NCI-H774 (cell line): ENCODE results near the gene PPP1CA.
"Not testable (repeated sequence)": the region's sequence is repeated elsewhere in the genome, so short reads cannot be mapped to it uniquely, and the experiment has no call there.

Experiments used
- DNase-seq: peaks from one replicate; lab custom pipeline; 2025; lab: John Stamatoyannopoulos, UW

The PPP1CA gene

DNA sequence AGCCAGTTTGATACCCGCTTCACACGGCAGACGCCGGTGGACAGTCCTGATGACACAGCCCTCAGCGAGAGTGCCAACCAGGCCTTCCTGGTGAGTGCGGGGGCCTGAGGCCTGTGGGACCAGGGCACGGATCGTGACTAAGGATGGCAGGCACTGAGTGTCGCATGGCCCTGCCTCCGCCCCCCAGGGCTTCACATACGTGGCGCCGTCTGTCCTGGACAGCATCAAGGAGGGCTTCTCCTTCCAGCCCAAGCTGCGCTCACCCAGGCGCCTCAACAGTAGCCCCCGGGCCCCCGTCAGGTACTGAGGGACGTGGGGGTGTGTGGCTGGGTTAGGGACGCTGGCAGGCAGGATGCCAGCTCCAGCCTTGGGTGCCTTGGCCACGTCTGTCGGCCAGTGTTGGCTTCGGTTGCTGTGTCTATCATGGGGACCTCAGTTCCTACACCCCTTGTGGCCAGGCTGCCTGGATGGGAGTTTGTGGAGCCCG is 32.8 kb upstream of the PPP1CA start:
- no peak for DNase-seq

DNA sequence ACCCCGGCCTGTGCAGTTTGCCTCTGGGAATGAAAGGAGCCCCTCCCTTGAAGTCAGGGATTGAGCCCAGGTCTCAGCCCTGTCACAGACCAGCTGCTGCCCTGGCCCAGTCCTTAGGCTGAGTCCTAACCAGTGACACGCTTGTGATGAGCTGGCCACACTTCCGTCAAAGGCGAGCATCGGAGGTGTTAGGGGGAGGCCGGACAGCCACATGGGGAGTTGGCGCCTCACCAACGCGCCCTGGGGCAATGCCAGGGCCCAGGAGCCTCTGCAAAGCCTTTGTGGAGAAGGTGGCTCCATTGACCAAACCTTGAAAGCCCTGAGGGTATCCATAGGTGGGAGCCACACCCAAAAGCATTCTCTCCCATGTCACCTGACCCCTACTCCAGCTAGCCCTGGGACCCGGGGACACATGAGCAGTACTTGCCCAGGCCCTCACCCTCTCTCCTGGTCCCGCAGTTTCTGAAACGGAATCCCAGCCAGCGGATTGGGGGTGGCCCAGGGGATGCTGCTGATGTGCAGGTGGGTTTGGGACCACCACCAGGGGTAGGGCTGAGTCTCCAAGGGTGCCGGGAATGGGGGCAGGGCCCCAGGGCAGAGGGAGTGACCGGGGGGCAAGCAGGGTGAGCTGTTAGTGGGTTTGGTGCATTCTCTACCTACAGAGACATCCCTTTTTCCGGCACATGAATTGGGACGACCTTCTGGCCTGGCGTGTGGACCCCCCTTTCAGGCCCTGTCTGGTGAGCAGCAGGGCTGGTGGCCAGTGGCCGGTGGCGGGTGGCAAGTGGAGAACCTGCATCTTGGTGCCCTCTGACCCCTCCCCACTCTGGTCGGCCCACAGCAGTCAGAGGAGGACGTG is 32.1 kb upstream of the PPP1CA start:
- no peak for DNase-seq

DNA sequence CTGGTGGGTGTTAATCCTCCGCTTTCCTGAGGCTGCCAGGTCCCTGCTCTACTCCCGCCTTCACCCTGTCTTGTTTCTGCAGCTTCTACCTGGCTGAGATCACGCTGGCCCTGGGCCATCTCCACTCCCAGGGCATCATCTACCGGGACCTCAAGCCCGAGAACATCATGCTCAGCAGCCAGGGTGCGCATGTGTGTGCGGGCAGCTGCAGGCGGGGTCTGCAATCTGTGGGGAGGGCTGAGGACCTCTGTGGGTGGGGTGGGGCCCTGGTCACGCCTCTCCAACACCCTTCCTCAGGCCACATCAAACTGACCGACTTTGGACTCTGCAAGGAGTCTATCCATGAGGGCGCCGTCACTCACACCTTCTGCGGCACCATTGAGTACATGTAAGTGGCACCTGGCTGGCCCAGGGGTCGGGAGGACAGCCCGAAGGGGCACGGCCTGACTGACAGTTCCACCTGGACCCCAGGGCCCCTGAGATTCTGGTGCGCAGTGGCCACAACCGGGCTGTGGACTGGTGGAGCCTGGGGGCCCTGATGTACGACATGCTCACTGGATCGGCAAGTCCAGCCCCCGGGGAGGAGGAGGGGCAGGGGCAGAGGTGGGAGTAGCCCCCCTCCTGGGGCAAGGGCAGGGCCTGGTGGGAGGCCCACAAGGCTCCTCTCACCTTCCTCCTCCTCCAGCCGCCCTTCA is 31.1 kb upstream of the PPP1CA start:
- DNase-seq, result no peak

DNA sequence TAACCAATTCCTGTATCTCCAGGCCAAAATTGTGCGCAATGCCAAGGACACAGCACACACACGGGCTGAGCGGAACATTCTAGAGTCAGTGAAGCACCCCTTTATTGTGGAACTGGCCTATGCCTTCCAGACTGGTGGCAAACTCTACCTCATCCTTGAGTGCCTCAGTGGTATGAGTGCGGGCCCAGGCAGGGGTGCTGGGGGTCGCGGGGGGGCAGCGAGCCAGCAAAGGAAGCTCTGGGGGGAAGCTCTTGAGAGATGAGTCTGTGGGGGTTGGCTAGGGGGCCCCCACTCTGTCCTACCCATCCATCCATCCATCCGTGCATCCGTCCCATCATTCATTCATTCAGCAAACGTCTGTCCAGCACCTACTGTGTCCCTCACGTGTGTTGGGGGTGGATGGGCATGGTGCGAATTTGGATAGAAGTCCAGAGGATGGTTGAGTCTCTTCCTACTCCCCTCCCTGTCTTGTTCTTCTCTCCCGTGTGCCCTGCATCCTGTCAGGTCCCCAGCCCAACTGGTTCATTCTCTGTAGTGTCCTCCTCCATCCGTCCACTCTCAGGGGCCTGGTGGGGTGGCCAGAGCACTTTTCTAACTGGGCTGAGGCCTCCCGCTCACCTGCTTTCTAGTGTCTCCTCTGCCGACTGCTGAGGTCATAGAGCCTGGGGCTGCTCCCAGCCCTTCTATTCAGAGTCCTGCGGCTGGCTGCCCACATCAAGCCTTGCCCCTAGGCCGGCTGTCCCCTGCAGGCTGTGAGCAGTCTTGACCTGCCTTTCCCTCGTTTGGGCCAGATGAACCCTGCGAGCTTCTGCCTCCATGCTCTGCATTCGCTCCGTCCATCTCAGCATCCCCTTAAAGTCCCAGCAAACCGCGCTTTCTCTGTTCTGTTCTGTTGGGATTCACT is 29.9 kb upstream of the PPP1CA start:
- DNase-seq, result no peak

DNA sequence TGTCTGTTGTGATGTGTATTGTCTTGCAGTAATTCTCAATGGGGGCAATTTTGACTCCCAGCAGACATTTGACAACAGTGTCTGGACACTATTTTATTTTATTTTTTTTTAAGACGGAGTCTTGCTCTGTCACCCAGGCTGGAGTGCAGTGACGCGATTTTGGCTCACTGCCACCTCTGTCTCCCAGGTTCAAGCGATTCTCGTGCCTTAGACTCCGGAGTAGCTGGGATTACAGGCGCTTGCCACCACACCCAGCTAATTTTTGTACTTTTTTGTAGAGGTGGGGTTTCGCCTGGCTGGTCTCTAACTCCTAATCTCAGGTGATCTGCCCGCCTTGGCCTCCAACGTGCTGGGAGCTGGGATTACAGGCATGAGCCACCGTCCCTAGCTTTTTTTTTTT is 28.1 kb upstream of the PPP1CA start:
- no peak for DNase-seq

DNA sequence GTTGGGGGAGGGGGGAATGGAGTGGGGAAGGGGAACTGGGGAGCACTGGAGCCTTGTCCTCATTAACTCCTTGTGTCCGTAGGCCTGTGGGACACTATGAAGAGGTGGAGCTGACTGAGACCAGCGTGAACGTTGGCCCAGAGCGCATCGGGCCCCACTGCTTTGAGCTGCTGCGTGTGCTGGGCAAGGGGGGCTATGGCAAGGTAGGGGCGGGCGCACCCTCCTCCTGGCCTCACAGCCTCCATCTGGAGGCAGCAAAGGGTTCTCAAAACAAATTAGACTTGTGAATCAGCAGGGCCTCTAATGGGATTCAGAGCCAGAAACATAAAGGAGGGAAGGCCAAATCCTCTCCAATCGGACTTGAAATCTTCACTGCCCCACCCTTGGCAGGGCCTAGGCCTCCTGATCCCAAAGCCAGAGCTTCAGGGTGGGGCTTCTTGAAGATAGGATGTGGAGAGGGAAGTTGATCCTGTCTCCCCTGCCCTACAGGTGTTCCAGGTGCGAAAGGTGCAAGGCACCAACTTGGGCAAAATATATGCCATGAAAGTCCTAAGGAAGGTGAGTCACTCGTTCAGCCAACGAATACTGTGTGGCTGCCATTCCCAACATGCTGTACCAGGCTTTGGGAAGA is 27.5 kb upstream of the PPP1CA start:
- no peak for DNase-seq

DNA sequence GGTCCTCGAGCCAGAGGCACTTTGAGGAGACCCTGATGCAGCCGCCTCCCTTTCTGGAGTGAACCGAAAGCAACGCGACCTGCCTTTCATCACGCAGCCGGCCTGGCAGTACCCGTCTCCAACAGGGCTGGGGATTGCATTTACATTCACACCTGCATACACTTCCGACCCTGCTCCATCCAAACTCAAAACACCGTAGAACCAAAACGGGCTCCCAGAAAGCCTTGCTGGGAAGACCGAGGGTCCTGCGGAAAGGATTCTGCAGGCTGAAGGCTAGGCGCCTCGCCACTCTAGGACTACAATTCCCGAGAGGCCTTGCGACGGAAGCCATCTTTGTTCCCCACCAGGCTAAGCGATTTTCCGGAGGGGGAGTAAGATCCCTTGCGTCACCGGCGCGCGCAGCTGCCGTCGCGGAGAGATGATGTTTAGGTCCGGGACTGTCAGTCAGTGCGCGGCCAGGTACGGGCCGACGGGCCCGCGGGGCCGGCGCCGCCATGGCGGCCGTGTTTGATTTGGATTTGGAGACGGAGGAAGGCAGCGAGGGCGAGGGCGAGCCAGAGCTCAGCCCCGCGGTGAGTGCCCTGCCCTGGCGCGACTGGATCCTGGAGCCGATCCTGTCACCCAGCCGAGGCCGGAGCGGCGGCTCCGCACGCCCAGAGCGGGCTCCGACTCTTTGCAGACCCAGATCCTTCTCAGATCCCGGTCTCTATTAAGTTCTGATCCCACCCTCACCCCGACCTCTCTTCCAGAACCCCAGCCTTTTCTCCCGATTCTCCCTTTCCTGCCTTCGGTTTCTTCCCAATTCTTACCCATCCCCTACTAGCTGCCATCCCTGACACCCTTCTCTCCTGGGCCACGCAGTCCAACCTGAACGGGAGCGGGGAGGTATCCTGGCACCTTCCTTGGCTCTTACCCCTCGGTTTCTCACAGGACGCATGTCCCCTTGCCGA is 26.7 kb upstream of the PPP1CA start, which contains the start of gene RPS6KB2:
Gene RPS6KB2 (plus strand): TSS at position 443 of the 950 bp plus-strand sequence. CDS start 52 bp downstream, at position 495.
- DNase-seq, result peak; percentile 98

DNA sequence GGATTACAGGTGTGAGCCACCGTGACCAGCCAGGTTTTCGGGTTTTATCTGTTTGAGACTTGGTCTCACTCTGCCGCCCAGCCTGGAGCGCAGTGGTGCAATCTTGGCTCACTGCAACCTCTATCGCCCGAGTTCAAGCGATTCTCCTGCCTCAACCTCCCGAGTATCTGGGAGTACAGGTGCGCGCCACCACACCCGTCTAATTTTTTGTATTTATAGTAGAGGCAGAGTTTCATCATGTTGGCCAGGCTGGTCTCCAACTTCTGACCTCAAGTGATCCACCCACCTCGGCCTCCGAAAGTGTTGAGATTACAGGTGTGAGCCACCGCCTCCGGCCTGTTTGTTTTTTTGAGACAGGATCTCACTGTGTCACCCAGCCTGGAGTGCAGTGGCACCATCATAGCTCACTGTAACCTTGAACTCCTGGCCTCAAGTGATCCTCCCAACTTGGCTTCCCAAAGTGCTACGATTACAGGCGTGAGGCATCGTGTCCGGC is 25.8 kb upstream of the PPP1CA start:
- DNase-seq, result not testable (repeated sequence)

DNA sequence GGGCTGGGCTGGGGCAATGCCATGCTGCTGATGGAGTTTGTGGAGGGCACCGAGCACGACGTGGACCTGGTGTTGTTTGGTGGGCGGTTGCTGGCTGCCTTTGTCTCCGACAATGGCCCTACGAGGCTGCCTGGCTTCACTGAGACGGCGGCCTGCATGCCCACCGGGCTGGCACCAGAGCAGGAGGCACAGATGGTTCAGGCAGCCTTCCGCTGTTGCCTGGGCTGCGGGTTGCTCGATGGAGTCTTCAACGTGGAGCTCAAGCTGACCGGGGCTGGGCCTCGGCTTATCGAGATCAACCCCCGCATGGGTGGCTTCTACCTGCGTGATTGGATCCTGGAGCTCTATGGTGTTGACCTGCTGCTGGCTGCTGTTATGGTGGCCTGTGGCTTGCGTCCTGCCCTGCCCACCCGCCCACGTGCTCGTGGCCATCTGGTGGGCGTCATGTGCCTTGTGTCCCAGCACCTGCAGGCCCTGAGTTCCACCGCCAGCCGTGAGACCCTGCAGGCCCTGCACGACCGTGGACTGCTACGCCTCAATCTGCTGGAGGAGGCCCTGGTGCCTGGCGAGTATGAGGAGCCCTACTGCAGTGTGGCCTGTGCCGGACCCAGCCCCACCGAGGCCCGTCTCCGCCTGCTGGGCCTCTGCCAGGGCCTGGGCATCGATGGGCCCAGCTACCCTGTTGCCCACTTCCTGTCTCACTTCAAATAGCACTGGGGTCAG is 22.4 kb upstream of the PPP1CA start:
- no peak for DNase-seq

DNA sequence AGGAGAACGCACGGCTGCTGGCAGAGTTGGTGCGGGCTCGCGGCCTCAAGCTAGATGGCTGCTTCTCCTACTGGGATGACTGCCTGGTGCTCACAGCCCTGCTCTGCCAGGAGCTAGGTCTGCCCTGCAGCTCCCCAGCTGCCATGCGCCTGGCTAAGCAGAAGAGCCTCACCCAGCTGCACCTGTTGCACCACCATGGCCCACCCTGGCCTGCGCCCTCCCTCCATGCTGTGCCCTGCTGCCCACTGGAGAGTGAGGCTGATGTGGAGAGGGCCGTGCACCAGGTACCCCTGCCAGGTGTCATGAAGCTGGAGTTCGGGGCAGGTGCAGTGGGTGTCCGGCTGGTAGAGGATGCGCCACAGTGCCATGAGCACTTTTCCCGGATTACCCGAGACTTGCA is 21.8 kb upstream of the PPP1CA start:
- no peak for DNase-seq

DNA sequence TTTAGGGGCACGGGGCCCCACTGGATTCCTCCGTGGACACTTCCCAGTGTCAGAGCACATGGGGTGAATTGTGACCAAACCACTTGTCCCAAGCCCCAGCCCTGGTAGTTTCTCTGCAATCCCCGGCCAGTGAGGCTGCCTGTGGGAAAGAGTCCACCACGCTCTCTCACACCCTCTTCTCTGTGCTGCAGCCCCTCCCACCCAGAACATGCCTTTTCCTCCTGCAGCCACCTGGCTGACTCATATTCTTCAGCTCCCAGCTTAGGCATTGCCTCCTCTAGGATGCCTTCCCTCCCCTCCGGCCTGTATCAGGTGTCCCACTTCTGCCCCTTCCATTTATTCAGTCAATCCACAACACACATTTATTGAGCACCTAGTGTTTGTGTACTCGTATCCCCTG is 21.2 kb upstream of the PPP1CA start:
- DNase-seq, result no peak

DNA sequence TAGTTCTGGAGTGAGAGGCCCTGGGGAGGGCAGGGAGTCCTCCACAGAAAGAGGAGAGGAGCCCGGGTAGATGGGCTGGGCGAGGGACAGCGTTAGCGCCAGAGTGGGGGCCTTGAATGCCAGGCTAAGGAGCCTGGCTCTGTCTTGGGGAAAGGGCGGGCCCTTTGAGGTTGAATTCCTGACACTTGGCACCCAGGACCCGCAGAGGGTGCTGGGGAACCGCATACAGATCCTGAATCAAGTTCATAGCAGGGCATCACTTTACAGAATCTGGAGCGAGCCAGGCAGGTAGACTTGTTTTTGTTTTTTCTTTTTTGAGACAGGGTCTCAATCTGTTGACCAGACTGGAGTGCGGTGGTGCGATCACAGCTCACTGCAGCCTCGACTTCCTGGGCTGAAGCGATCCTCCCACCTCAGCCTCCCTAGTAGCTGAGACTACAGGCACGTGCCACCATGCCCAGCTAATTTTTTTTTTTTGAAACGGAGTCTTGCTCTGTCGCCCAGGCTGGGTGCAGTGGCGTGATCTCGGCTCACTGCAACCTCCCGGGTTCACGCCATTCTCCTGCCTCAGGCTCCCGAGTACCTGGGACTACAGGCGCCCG is 19.9 kb upstream of the PPP1CA start:
- no peak for DNase-seq

DNA sequence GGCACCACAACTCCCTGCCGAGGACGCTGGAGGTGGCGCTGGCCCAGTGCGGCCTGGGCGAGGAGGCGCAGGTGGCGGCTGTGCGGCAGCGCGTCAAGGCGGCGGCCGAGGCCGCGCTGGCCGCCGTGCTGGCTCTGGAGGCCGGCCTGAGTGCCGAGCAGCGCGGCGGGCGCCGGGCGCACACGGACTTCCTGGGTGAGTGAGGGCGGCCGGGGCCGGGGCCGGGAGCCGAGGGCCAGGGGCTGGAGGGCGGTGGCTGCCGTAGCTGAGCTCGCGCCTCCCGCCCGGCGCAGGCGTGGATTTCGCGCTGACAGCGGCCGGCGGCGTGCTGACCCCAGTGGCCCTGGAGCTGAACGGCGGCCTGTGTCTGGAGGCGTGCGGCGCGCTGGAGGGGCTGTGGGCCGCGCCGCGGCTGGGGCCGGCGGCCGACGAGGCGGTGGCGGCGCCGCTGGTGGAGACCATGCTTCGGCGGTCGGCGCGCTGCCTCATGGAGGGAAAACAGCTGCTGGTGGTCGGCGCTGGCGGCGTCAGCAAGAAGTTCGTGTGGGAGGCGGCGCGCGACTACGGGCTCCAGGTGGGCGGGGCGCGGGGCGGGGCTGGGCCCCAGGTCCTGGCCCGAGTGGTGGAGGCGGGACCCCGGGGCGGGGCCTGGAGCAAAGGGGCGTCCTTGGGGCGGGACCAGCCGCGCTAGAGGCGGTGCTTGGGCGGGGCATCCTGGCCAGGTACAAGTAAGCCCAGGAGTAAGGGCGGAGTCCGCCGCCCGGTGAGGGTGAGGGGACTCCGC is 19.2 kb upstream of the PPP1CA start:
- peak; percentile 90 for DNase-seq

DNA sequence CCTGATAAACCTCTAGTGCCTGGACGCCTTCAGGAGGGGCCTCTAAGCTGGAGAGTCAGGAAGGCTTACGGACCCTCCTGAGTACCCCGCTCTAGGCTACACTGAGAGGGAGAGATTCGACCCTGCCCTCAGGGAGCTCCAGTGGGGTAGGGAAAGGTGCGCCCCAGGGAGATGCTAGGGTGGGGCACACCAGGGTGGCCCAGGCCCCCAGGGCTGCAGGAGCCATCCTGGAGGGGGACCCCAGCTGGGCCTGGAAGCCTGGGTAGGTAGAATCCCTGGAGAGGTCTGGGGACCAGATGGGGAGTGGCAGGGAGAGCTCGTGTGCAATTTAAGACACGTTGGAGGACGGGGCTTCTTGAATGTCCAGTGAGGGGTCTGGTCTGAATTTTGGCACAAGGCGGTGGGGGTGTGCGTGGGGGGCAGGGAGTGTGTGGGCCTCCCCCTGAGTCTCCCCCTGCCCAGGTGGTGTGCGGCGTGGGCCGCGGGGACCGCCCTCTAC is 18.5 kb upstream of the PPP1CA start:
- DNase-seq, result no peak

DNA sequence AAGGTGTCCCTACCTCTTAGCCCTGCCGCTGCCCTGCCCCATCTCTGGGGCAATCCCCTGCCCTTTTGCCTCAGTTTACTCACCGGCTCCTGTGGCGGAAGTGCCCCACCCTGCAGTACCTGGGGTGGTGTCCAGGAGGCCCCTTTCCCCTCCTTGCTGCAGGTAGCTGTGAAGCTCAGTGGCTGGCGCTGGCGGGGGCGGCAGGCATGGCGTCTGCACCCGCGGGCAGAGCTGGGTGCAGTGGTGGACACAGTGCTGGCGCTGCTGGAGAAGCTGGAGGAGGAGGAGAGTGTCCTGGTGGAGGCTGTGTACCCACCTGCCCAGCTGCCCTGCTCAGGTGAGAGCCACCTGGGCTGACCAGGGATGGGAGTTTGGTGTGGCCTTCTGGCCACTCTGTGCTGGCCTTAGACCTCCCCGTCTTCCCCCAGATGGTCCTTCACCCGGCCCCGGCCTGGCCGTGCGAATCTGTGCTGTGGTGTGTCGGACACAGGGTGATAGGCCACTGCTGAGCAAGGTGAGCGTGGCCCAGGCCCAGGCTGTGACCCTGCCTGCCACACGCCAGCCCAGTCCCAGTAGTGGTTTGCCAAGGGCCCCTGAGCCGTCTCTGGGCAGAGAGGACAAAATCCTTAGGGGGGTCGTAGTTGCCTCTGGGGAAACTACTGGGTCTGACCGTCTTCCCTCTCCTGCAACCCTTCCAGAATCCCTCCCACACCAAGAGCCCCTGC is 17.8 kb upstream of the PPP1CA start:
- DNase-seq, result no peak

DNA sequence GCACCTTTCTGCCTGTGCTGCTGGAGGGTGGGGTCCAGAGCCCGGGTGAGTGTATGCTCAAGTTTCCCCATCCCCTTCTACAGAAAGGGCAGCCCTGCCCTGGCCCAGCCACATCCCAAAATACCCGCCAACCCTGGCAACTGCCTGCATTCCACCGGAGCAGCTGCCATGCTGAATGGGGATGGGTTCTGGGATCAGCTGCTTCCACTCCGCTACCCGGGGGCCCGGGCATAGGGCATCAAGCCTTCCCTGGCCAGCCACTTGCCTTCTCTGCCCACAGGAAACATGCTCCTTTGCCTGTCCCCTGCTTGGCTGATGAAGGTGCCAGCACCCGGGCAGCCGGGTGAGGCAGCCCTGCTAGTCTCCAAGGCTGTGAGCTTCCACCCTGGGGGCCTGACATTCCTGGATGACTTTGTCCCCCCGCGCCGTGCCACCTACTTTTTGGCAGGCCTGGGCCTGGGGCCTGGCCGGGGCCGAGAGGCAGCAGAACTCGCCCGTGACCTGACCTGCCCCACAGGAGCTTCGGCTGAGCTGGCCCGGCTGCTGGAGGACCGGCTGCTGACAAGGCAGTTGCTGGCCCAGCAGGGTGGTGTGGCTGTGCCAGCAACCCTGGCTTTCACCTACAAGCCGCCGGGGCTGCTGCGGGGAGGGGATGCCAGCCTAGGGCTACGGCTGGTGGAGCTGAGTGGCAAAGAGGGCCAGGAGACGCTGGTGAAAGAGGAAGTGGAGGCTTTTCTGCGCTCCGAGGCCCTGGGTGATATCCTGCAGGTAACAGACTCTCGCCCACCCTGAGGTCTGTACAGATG is 17.0 kb upstream of the PPP1CA start:
- DNase-seq, result no peak

DNA sequence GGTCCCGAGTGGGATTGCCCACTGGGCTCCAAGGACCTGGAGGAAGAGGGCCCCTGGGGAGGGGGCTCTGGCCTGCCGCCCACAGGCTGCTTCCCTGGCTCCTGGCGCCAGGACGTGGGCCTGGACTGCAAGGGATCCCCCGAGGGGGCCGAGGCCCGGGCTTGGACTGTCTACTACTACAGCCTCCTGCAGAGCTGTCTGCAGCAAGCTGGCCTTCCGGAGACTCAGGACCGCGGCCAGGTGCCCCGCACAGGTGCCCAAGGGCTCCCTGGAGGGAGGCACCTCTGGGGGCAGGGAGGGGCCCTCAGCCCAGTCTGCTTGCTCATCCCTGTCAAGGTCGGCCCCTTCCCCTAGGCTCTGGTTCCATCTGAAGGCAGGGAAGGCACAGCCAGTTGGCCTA is 15.8 kb upstream of the PPP1CA start:
- no peak for DNase-seq
